CD4-positive, alpha-beta T cell treated with Interleukin-10 for 1 hour (primary cell): ENCODE results near the gene CCL27.
A peak's percentile ranks its signal among the peaks of the same experiment; 100 is the strongest.
"Not testable (repeated sequence)": the region's sequence is repeated elsewhere in the genome, so short reads cannot be mapped to it uniquely, and the experiment has no call there.

Source experiments
- DNase-seq: peaks from one replicate; pipeline ENCODE4 v3.0.0-alpha.2; 2020

The CCL27 gene

DNA sequence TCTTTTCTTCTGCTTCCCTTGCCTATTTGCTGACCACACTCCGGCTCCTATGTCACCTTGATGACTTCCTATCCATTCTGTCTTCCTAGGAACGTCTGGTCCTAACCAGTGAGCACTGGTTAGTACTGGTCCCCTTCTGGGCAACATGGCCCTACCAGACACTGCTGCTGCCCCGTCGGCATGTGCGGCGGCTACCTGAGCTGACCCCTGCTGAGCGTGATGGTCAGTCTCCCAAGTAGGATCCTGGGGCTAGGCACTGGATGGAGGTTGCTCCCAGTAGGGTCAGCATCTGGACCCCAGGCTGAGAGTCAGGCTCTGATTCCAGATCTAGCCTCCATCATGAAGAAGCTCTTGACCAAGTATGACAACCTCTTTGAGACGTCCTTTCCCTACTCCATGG, 13.8 kb downstream of the CCL27 start:
- no peak for DNase-seq

DNA sequence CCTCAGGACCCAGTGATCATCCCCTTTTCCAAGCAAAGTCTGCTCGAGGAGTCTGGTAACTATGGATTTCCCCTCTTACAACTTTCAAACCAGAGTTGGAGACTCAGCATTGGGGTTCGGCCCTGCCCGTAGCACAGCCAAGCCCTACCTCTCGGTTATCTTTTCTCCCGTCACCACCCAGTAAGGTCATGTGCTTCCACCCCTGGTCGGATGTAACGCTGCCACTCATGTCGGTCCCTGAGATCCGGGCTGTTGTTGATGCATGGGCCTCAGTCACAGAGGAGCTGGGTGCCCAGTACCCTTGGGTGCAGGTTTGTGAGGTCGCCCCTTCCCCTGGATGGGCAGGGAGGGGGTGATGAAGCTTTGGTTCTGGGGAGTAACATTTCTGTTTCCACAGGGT, 14.8 kb downstream of the CCL27 start:
- no peak for DNase-seq

DNA sequence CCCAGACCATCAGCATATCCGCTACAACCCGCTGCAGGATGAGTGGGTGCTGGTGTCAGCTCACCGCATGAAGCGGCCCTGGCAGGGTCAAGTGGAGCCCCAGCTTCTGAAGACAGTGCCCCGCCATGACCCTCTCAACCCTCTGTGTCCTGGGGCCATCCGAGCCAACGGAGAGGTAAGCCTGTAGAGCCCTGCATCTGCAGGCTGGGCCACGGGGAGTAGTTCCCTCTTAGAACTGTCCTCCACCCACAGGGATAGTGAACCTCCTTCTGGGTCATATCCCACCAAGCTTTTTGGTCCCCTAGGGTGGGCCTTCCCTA, 15.4 kb downstream of the CCL27 start:
- no peak for DNase-seq

DNA sequence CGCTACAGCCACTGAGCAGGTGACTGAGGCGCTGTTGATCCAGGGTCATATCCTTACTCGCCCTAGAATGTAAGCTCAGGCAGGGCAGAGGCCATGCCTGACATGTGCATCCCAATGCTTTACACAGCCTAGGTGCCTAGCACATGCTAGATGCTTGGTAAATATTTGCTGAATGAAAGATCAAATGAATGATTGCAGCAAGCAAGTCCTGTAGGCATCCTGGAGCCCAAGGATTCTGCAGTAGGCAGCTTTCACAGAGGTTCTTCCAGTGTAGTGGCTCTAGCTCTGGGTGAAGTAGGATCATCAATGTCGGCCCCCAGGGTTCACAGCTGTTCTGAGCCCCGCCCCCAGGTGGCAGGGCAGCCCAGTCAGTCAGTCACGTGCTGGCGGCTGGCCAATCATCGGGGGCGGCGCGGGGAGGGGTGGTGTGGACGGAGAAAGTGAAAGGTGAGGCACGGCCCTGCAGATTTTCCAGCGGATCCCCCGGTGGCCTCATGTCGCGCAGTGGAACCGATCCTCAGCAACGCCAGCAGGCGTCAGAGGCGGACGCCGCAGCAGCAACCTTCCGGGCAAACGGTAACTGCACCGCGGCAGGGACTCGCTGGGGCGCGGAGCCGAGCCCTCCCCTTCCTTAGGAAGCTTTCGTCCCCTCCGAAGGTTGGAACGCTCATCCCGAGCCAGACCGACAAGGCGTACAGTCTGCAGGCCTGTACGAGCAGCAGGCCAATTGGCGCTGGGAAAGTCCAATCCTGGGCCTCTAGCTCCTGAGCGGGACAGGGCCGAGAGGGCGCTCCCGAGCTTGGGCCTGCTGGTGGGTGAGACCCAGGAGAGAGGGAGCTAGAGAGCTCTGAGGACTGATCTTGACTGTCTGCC, 16.0 kb downstream of the CCL27 start, which contains the start of gene GALT:
Gene GALT (plus strand): TSS at position 465 of the 873 bp plus-strand sequence. CDS start 30 bp downstream, at position 495.
- peak; percentile 97 for DNase-seq

DNA sequence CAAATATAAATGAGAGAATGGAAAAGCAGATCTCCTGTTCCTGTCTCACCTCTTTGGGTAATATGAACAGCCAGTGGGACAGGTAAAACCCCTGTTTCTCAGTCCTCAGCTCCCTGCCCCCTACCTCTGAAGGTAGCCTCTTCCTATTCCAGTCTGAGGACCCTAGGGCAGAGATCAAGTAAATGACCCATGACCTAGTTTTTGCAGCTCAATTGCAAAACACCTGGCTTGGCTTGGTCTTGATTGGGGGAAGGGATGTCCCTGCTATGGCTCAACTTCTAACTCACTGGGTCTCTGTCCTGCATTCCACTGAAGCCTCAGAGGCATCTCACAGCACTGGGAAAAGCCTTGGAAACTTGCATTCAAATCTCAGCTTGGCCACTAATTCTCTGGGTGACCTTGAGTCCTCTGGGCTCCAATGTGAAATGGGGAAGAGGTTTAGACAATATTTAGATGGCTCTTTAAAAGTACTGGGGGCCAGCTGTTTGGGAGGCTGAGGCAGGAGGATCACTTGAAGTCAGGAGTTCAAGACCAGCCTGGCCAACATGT, 17.6 kb downstream of the CCL27 start:
- DNase-seq: no peak

DNA sequence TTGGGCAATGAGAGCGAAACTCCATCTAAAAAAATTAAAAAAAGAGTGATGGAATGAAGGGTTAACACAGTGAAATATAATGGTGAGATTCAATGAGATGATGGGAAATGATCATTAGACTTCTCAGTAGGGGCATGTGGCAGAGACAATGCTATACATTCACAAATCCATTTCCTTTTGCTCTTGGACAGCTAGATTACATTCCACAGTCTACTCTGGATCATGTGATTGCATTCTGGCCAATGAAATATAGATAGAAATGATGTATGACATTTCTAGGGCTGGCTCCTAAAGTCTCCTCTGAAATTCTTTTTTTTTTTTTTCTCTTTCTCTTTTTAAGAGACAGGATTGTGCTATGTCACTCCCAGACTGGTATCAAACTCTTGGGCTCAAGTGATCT, 19.8 kb downstream of the CCL27 start:
- no peak for DNase-seq

DNA sequence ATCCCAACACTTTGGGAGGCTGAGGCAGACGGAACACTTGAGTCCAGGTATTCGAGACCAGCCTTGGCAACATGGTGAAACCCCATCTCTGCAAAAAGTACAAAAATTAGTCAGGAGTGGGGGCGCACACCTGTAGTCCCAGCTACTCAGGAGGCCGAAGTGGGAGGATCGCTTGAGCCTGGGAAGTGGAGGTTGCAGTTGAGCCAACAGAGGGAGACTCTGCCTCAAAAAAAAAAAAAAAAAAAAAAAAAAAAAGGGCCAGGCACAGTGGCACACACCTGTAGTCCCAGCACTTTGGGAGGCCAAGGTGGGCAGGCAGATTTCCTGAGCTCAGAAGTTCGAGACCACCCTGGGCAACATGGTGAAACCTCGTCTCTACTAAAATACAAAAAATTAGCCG, 23.1 kb downstream of the CCL27 start:
- DNase-seq: not testable (repeated sequence)

DNA sequence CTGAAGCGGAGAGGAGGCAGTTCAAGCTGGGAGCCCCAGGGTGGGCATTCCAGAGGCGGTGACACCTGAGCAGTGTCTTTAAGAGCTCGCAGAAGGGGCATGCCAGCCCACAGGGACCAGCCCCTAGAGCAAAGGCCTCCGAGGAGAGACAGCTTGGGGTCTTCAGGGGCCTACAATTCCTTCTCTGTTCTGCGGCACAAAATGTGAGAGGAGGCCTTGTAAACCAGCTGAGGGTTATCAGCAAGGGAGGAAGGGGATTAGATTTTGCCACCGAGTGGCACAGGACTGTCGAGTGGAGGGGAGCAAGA, 24.4 kb downstream of the CCL27 start:
- DNase-seq: no peak

DNA sequence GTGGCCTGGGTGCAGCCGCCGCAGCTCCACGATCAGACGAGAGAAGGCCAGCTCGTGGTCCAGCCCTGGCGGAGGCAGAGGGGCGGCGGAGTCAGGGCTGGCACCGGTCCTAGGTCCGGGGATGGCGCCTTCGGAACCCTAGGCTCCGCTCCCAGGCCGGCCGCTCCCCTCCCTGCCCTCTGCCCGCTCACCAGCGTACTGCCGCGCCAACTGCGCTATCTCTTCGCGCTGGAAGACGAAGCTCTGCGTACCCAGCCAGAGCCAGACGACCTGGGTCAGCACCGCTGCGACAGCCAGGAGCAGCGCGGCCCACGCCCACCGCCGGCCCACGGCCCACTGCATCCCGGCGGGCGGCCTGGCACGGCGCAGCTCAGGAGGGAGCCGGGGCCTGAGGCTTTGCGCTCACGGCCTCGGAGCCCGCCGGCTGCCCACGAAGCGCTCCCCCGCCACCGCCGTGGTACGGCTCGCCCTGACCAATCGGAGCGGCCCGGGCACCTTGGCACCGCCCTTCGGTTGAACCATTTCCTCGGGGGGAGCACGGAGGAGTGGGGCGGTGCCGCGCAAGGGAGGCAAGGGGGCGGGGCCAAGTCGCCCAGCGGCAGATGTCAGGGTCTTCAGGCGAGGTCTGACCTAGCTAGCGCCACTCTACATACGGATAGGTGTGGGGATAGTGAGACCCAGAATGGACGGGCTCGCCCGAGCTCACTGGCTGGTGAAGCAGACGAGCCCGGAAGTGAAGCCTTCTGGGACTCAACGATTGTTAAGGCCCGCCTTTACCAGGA, 24.9 kb downstream of the CCL27 start, which contains the start of gene SIGMAR1:
Gene SIGMAR1 (minus strand): TSS at position 432 of the 782 bp plus-strand sequence. CDS start 90 bp downstream, at position 342.
- DNase-seq: peak; percentile 96

DNA sequence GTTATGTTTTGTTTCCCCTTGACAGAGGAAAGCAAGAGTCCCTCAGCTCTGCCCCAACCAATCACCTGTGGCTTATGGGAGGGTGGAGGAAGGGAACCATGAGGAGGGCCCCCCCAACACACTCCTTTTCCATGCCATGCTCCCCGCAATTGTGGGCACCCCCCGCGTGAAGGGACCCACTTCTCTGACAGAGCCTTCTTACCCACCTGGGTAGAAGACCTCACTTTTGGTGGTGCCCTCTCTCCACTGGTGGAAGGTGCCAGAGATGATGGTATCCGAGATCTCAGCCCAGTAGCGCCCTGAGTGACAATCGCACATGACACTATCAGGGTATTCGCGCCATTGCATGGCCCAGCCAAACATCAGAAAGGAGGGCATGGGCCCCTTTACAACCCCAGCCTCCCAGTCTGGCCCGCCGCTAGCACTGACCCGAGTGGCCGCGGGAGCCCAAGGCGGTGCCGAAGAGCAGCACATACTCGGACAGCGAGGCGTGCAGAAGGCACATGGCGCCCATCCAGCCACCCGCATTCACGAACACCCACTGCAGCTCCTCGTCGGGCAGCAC, 25.6 kb downstream of the CCL27 start:
- DNase-seq: peak; percentile 14

DNA sequence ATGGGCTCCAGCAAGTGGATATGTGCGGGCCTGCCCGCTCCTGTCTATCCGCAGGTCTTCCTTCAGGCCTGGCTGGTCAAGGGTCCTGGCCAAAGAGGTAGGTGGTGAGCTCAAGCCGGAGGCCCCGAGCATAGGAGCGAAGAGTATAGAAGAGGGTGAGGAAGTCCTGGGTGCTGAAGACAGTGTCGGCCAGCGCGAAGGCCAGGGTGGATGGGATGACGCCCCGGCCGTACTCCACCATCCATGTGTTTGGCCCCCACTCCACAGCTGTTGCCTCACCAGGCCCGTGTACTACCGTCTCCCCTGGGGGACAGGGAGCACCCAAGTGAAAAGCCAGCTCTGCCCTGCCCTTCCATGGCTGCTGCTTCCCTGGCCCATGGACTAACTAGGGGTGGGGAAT, 26.9 kb downstream of the CCL27 start:
- DNase-seq: no peak

DNA sequence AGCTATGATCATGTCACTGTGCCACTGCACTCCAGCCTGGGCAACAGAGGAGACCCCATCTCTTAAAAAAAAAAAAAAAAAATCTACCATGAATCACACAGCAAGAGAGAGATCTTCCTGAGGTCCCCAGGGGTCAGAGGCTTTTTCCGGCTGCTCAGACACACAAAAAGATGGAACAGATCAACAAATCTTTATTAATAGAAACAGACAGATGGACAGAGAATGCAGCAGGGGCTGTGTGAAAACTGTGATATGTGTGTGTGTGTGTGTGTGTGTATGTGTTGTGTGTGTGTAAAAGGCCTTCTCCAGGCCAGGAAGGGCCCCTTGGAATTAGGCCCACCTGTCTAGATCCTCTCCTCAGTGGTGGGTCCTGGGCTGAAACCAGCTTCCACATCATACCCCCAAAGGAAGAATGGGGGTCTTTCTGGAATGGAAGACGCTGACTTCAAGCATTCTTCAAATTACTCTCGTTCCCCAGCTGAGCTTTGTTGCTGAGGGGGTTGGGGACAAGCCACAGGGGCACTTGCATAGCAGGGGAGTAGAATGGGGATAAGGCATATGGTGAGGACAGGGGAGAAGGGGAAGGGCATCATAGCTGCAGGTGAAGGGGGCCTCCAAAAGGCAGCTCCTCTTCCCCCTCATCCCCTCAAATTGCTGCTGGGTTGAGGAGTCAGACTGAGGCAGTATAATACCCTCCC, 27.8 kb downstream of the CCL27 start:
- no peak for DNase-seq

DNA sequence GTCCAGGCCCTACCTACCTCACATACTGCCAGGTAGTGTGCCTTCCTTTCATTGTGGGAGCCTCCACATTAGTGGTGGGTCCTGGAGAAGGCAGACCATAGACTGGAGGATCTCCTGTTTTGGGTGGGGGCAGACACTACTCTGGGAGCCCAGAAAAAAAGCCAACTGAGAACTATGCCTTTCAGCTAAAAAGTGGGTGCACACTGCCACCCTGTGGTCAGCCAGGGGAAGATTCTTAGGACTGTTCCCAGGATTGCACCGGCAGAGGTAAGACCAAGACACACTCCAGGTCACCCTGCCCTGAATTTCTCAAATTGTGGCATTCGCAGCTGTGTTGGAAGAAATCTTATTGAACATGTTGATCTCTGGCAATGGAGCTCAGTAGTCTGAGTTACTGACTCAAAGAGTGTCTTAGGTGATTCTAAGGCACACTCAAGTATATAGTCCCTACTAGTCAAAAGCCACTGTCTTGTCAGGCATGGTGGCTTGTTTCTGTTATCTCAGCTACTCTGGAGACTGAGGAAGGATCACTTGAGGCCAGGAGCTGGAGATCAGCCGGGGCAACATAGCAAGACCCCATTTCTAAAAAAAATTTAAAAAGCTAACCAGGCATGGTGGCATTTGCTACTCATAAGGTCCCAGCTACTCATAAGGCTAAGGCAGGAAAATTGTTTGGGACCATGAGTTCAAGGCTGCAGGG, 28.5 kb downstream of the CCL27 start:
- peak; percentile 84 for DNase-seq

DNA sequence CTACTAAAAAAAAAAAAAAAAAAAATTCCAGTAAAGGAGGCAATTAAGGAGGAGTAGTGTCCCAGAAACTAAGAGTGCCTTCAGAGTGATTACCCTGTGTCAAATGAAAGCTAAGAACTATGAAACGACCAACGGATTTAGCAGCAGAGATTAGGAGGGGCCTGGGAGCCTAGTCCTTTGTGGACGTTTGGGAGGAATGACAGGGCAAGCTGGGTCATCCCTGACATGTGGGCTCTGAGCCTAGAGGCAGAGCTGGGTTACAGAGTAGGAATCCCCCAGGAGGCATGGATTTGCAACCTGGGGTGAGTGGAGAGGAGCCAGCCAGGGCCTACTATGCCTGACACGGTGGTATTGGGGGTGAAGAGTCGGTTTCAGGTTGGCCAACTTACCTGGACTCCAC, 29.3 kb downstream of the CCL27 start:
- DNase-seq: no peak

DNA sequence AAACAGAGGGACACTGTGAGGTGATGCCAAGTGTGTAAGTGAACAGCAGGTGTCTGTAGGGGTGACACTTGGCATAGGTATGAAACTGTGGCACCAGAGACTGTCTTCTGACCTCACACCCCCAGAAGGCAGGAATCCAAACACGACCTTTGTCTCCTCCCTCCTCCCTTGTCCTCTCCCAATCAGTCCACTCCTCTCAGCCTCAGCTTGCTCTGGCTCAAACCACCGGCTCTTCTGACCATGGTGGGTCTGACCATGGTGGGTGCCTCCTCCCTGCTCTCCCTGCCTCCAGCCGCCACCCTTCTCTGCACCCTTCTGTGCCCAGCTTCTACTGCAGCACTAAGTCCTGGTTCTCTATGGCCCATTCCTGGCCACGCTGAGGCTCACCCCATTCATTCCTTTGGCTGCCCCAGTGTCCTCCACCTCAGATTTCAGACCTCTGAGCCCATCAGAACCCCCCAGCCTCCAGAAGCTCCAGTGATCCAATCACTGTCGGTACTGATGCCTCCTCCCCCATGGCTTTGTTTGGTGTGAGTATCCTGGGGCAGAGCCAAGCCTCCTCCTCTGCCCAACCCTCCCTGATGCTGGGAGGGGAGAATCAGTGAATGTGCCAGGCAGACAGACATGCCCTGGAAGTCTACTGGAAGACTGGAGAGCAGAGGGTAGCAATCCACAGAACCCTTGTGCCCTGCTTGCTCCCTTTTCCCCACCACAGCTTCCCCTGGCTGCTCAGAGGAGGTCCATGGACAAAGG, 31.9 kb downstream of the CCL27 start:
- no peak for DNase-seq

DNA sequence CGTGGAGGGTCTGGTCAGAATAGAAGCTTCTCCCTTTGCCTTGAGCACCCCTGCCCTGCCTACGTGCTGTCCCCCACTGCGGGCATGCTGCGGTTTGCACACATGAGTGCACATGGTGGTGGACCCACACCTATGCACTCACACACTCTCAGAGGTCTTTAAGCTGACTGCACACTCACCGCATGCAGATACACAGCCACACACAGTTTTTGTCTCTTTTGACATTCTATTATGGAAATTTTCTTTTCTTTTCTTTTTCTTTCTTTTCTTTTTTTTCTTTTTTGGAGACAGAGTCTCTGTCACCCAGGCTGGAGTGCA, 33.0 kb downstream of the CCL27 start:
- DNase-seq: no peak

DNA sequence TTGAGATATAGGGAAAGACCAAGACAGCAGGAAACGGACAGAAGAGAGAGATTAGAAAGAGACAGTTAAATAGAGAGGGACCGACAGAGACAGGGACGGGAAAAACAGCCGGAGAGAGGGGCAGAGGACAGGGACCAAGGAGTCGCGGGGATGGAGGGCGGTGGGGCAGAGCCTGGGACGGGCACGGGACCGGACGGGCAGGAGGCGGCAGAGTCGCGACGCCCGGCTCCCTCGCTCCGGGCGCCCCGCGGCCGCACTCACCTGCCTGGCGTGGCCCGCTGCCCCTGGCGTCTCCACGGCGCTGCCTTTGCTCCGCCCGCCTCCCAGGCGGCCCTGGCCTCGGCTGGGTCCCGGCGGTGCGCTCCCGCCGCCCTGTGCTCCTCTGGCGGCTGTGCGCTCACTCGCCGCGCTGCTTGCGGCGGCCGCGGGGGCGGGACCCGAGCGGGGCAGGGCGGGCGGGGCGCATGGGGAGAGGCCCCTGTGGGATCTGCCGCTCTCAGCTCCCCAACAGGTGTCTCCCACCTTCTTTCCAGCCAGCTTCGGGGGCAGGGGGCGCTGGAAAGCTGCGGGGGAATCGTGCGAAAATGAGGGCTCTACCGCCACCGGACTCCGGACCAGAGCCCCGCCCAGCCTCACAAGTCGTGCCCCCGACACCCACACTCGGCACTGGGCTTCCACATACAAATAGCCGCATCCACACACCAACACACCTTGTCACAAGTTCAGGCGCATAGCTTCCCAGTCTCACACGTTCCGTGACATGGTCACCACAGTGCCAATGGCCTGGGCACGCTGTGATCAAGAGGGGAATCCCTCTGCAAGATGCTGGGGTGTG, 33.6 kb downstream of the CCL27 start, which contains the start of gene ARID3C:
Gene ARID3C (minus strand): TSS at position 411 of the 835 bp plus-strand sequence. CDS start 1,052 bp downstream, outside the sequence.
- DNase-seq: peak; percentile 51

DNA sequence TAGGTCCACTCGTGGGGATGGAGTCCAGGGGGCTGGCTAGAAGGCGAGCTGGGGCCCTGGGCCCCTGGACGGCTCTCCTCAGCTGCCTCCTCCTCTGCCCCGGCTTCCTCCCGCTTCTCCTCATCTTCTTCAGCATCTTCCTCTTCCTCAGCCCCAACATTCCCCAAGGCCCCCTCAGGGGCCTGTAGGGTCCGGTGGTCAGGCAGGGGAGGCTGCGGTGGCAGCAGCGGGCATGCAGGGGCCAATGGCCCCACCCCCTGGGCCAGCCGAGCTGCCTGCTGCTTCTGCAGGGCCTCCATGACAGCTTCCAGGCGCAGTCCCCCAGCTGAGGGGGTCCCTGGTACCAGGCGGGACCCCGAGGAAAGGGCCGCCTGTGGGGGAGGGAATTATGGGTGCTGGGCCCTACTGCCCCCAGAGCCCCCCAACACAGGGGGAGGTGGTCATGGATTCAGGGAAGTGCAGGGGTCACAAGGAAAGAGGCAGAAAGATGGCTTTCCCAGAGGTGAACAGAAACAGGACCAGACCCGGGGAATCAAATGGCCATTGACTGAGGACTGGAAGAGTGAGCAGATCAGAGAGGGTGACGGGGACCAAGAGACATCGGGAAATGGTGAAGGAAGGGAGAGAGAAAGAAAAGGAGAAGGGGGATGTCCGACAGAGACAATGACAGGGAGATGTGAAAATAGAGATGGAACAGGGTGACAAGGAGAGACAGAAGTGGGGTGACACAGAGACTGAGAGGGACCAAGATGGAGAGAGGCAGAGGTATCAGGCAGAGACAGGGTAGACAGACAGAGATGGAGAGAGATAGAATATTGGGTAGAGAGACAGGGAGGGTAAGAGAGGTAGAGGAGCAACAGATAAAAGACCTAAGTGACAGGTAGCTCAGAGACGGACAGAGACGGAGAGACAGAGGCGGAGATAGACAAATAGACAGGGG, 34.5 kb downstream of the CCL27 start:
- no peak for DNase-seq

DNA sequence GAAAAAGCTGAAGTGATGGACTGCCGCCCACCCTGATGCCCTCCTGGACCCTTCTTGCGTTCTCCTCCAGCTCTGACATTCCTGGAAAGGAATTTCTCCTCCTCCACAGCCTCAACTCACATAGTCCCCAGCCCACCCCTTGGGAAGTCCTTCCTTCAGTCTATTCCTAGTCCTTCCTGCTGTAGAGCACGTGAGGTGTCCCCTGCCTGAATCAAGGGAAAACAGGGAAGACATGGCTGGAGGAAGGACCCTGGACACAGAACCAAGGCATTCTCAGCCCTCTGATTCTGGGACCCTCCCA, 37.3 kb downstream of the CCL27 start:
- DNase-seq: no peak
